PC-3 (cell line): ENCODE measurements around the gene YIPF4. TPM values are rescaled to one million over a fixed set of nuclear protein-coding genes. Genes with fewer than 3 reads are reported as not detected.
"Not testable (repeated sequence)": the region's sequence is repeated elsewhere in the genome, so short reads cannot be mapped to it uniquely, and the experiment has no call there.

Source experiments
- ATAC-seq: fragments of 200-7000 bp; cut with Tn5 transposase; 2 replicates; pipeline ENCODE4 v1.9.1; 2020; ENCODE audit warnings: mild to moderate bottlenecking, moderate library complexity
- BruUV-seq: library from RNA; stranded (reverse); fragments of 400-500 nt; replicated peaks from 2 replicates; lab custom pipeline; 2021; lab: Mats Ljungman, UMichigan
- CTCF ChIA-PET: fragments of 300-600 bp; sonication (Branson Sonifier 250); formaldehyde crosslinking; loops from one replicate; lab custom pipeline; 2022; ENCODE audit warnings: antibody characterized with exemption; lab: Charles Lee
- POLR2A ChIA-PET: fragments of 300-600 bp; sonication (Branson Sonifier 250); formaldehyde crosslinking; loops from one replicate; lab custom pipeline; 2022; ENCODE audit warnings: antibody characterized with exemption; ENCODE audit not compliant: unreplicated experiment; lab: Charles Lee
- DNase-seq: peaks from one replicate; pipeline ENCODE4 v3.0.0-alpha.2; 2015
- H2AFZ ChIP-seq: fragments of 300-600 bp; sonication (generic); 2 replicates; pipeline ENCODE4 v1.6.0; 2016; ENCODE audit warnings: antibody characterized with exemption, low read length
- H3F3A ChIP-seq: fragments of 300-600 bp; sonication (generic); one replicate; pipeline ENCODE4 v1.6.0; 2017; ENCODE audit warnings: antibody characterized with exemption, low read length, control low read depth, mild to moderate bottlenecking; ENCODE audit not compliant: unreplicated experiment
- H3K27ac ChIP-seq: fragments of 300-600 bp; sonication (generic); 2 replicates; pipeline ENCODE4 v1.5.1; 2016; ENCODE audit warnings: mild to moderate bottlenecking, low read length
- H3K27me3 ChIP-seq: fragments of 300-600 bp; sonication (generic); 2 replicates; pipeline ENCODE4 v1.6.1; 2016; ENCODE audit warnings: low read length, mixed read lengths
- H3K36me3 ChIP-seq: fragments of 300-600 bp; sonication (generic); 2 replicates; pipeline ENCODE4 v1.6.1; 2016; ENCODE audit warnings: low read depth, mixed run types, low read length, mixed read lengths
- H3K4me1 ChIP-seq: fragments of 300-600 bp; sonication (generic); 2 replicates; pipeline ENCODE4 v1.5.1; 2016; ENCODE audit warnings: low read length; ENCODE audit not compliant: insufficient read depth
- H3K4me2 ChIP-seq: fragments of 300-600 bp; sonication (generic); 2 replicates; pipeline ENCODE4 v1.6.0; 2016; ENCODE audit warnings: low read length
- H3K4me3 ChIP-seq: fragments of 300-600 bp; sonication (generic); 2 replicates; pipeline ENCODE4 v1.5.1; 2016; ENCODE audit warnings: mild to moderate bottlenecking, low read length, mixed read lengths
- H3K79me2 ChIP-seq: fragments of 300-600 bp; sonication (generic); 2 replicates; pipeline ENCODE4 v1.6.1; 2017; ENCODE audit warnings: low read length, mixed read lengths
- H3K9ac ChIP-seq: fragments of 300-600 bp; sonication (generic); 2 replicates; pipeline ENCODE4 v1.6.0; 2016; ENCODE audit warnings: mild to moderate bottlenecking, low read length
- H3K9me2 ChIP-seq: fragments of 300-600 bp; sonication (generic); replicated peaks from 2 replicates; pipeline ENCODE4 v1.6.1; 2016; ENCODE audit warnings: mixed run types, low read length, mixed read lengths
- H3K9me3 ChIP-seq: fragments of 300-600 bp; sonication (generic); 2 replicates; pipeline ENCODE4 v1.6.1; 2016; ENCODE audit warnings: low read length, mixed read lengths
- H4K20me1 ChIP-seq: fragments of 300-600 bp; sonication (generic); 2 replicates; pipeline ENCODE4 v1.6.1; 2016; ENCODE audit warnings: low read length, mixed read lengths
- EZH2 ChIP-seq: fragments of 300-600 bp; sonication (generic); IDR thresholded peaks from one replicate; pipeline ENCODE4 v1.6.1; 2017; ENCODE audit warnings: antibody characterized with exemption, mild to moderate bottlenecking, low read length; ENCODE audit not compliant: unreplicated experiment
- intact Hi-C: fragments of 100-400 bp; cut with micrococcal nuclease; formaldehyde crosslinking; loops from 2 replicates; pipeline ENCODE4 v1.9.0; 2023
- total RNA-seq: library from RNA; depleted of rRNA; stranded (reverse); fragments of >200 nt; gene quantifications from 2 replicates; pipeline ENCODE4 v1.2.3, GENCODE V29; 2014; rRNA removed
- TF ChIP-seq, protein P1 (sequence below): fragments of 300-600 bp; sonication (generic); conservative IDR thresholded peaks from 2 replicates; pipeline ENCODE4 v1.5.1; 2017; ENCODE audit warnings: antibody characterized with exemption, low read depth, mild to moderate bottlenecking, low read length

YIPF4 gene
- total RNA-seq, 1 experiment from 2014 or later: 13.1 TPM

GRCh38 chr2:32363597-32363996, 85.9 kb downstream of the YIPF4 start:
- BruUV-seq: no TSS peak
- ATAC-seq: no peak
- peaks cover 44% of the 10 kb centered on the region for H4K20me1 ChIP-seq
- H3K4me2 ChIP-seq: no peak overlapping the region
- no peak overlapping the region for H3K9ac ChIP-seq
- H3K4me3 ChIP-seq: no peak overlapping the region
- no peak overlapping the region for H2AFZ ChIP-seq
- H3K9me3 ChIP-seq: no peaks in the 10 kb centered on the region
- H3K9me2 ChIP-seq: no peaks in the 10 kb centered on the region
- no peaks in the 10 kb centered on the region for H3F3A ChIP-seq
- no peak for DNase-seq
- peaks cover 8% of the 10 kb centered on the region for H3K4me1 ChIP-seq
- H3K27me3 ChIP-seq: no peaks in the 10 kb centered on the region
- no peaks in the 10 kb centered on the region for H3K36me3 ChIP-seq
- ChIA-PET POLR2A (no interaction called here), CTCF (no interaction called here)
- H3K27ac ChIP-seq: no peak overlapping the region
- intact Hi-C loops: no loop called here
- TF ChIP-seq, protein P1, sequence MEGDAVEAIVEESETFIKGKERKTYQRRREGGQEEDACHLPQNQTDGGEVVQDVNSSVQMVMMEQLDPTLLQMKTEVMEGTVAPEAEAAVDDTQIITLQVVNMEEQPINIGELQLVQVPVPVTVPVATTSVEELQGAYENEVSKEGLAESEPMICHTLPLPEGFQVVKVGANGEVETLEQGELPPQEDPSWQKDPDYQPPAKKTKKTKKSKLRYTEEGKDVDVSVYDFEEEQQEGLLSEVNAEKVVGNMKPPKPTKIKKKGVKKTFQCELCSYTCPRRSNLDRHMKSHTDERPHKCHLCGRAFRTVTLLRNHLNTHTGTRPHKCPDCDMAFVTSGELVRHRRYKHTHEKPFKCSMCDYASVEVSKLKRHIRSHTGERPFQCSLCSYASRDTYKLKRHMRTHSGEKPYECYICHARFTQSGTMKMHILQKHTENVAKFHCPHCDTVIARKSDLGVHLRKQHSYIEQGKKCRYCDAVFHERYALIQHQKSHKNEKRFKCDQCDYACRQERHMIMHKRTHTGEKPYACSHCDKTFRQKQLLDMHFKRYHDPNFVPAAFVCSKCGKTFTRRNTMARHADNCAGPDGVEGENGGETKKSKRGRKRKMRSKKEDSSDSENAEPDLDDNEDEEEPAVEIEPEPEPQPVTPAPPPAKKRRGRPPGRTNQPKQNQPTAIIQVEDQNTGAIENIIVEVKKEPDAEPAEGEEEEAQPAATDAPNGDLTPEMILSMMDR: no peak
- TF ChIP-seq EZH2: no peak
- H3K79me2 ChIP-seq: peaks cover 100% of the 10 kb centered on the region

DNA sequence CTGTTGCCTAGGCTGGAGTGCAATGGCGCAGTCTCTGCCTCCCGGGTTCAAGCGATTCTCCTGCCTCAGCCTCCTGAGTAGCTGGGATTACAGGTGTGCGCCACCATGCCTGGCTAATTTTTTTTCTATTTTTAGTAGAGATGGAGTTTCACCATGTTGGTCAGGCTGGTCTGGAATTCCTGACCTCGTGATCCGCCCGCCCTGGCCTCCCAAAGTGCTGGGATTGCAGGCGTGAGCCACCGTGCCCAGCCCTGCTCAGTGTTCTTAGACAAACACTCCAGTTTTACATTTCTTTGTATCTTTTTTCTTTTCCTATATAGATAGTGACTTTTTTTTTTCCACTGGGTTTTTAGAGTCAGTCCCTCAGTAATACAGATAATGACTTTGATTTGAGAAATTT, 86.6 kb downstream of the YIPF4 start:
- intact Hi-C loops, H3K4me2 ChIP-seq, CTCF ChIA-PET, H3K4me3 ChIP-seq, H3K36me3 ChIP-seq, H2AFZ ChIP-seq, H3F3A ChIP-seq, H3K27ac ChIP-seq, H3K9me3 ChIP-seq, DNase-seq, H3K4me1 ChIP-seq, ATAC-seq, H3K27me3 ChIP-seq, BruUV-seq, H3K9me2 ChIP-seq, H3K9ac ChIP-seq, POLR2A ChIA-PET: not testable (repeated sequence)
- Histone ChIP-seq H4K20me1 (peaks cover 42% of the 10 kb centered on the region), H3K79me2 (peaks cover 100% of the 10 kb centered on the region)

GRCh38 chr2:32365679-32366078, 88.0 kb downstream of the YIPF4 start:
- POLR2A ChIA-PET, intact Hi-C loops: not testable (repeated sequence)

More at GRCh38 chr2:32365679-32366078, 88.0 kb downstream of the YIPF4 start:
- H3K9me2 ChIP-seq, BruUV-seq, H3K27ac ChIP-seq, H3K4me1 ChIP-seq, H3K4me3 ChIP-seq, H3K9ac ChIP-seq, CTCF ChIA-PET, ATAC-seq, H3K27me3 ChIP-seq, H2AFZ ChIP-seq, H3K4me2 ChIP-seq, H3F3A ChIP-seq, DNase-seq, H3K9me3 ChIP-seq, H3K36me3 ChIP-seq: not testable (repeated sequence)
- Histone ChIP-seq H4K20me1 (peaks cover 40% of the 10 kb centered on the region; the same call in 1 of the 2 replicates), H3K79me2 (peaks cover 99% of the 10 kb centered on the region)

Other genes with a start within 250 kb of the YIPF4 start
- 104 and 127 TPM in 2 replicates for gene DPY30, start 238.1 kb upstream of the YIPF4 start, total RNA-seq
- gene SPAST, start 214.3 kb upstream of the YIPF4 start, total RNA-seq: 15.5 and 21.6 TPM in 2 replicates
- 24.2 and 24.6 TPM in 2 replicates for gene SLC30A6, start 112.0 kb upstream of the YIPF4 start, total RNA-seq
- not detected in 2 replicates for gene NLRC4, start 13.0 kb upstream of the YIPF4 start, total RNA-seq
- gene BIRC6, start 79.1 kb downstream of the YIPF4 start, total RNA-seq: 74.7 and 116 TPM in 2 replicates